ENCODE results near the gene NOP56.
A peak's percentile ranks its signal among the peaks of the same experiment; 100 is the strongest.

The NOP56 gene

DNA sequence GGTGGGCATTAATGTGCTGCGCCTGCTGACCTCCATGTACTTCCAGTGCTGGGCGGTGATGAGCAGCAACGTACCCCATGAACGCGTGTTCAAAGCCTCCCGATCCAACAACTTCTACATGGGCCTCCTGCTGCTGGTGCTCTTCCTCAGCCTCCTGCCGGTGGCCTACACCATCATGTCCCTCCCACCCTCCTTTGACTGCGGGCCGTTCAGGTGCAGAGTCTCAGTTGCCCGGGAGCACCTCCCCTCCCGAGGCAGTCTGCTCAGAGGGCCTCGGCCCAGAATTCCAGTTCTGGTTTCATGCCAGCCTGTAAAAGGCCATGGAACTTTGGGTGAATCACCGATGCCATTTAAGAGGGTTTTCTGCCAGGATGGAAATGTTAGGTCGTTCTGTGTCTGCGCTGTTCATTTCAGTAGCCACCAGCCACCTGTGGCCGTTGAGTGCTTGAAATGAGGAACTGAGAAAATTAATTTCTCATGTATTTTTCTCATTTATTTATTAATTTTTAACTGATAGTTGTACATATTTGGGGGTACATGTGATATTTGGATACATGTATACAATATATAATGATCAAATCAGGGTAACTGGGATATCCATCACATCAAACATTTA lies 35.2 kb upstream of the NOP56 start:
- TF ChIP-seq, protein P1, sequence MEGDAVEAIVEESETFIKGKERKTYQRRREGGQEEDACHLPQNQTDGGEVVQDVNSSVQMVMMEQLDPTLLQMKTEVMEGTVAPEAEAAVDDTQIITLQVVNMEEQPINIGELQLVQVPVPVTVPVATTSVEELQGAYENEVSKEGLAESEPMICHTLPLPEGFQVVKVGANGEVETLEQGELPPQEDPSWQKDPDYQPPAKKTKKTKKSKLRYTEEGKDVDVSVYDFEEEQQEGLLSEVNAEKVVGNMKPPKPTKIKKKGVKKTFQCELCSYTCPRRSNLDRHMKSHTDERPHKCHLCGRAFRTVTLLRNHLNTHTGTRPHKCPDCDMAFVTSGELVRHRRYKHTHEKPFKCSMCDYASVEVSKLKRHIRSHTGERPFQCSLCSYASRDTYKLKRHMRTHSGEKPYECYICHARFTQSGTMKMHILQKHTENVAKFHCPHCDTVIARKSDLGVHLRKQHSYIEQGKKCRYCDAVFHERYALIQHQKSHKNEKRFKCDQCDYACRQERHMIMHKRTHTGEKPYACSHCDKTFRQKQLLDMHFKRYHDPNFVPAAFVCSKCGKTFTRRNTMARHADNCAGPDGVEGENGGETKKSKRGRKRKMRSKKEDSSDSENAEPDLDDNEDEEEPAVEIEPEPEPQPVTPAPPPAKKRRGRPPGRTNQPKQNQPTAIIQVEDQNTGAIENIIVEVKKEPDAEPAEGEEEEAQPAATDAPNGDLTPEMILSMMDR (IDR thresholded peaks at IDR 0.05; ENCODE audit: insufficient read depth, low read length): no peak
- TF ChIP-seq REST (IDR thresholded peaks at IDR 0.05; ENCODE audit: insufficient replicate concordance, low read depth): no peak
- no peak for TF ChIP-seq GABPA (IDR thresholded peaks at IDR 0.05; ENCODE audit: low read depth)
- 0 out of 2 replicates have a peak, but pooled peaks have one; percentile 10 for TF ChIP-seq SPI1 (IDR thresholded peaks at IDR 0.05; ENCODE audit: borderline replicate concordance, low read depth)
- no peak for TF ChIP-seq POLR2AphosphoS5 (IDR thresholded peaks at IDR 0.05; ENCODE audit: low read depth)
- Histone ChIP-seq H3K4me3 (replicated peaks; ENCODE audit: insufficient read depth, low read length) (no peak overlapping the region), H3K27me3 (ENCODE audit: insufficient read depth, poor library complexity, severe bottlenecking) (peaks cover 4% of the 10 kb centered on the region), H3K27ac (replicated peaks) (no peak overlapping the region)
- no peak for DNase-seq (ENCODE audit: low read depth in 1 of 2, low spot score in 1 of 2)

GRCh38 chr20:2618815-2619214 lies 33.6 kb upstream of the NOP56 start:
- no peaks in the 10 kb centered on the region for H3K27me3 ChIP-seq (ENCODE audit: insufficient read depth, poor library complexity, severe bottlenecking)
- no peak for TF ChIP-seq GABPA (IDR thresholded peaks at IDR 0.05; ENCODE audit: low read depth)
- TF ChIP-seq POLR2AphosphoS5 (IDR thresholded peaks at IDR 0.05; ENCODE audit: low read depth): no peak
- no peak overlapping the region for H3K4me3 ChIP-seq (replicated peaks; ENCODE audit: insufficient read depth, low read length)
- H3K27ac ChIP-seq (replicated peaks): no peak overlapping the region
- no peak for DNase-seq (ENCODE audit: low read depth in 1 of 2, low spot score in 1 of 2)

DNA sequence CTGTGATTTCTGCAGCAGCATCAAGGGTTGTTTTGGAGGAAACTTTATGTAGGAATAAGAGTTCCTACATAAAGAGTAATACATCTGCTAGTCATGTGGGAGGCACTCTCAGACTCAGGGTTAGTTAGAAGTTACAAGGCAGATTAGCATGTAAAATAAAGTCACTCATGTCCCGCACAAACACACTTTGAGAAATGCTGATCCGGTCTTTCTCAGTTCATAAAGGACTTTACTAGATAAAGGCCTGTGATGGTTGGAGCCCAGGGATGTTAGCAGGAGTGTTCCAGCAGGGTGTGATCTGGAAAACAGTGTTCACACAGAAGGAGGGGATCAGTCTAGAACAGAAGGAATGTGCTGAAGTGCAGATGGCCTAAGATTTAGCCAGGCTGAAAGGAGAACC lies 33.1 kb upstream of the NOP56 start:
- no peak for DNase-seq (ENCODE audit: low read depth in 1 of 2, low spot score in 1 of 2)
- Histone ChIP-seq H3K27ac (replicated peaks) (no peak overlapping the region), H3K27me3 (ENCODE audit: insufficient read depth, poor library complexity, severe bottlenecking) (no peaks in the 10 kb centered on the region), H3K4me3 (replicated peaks; ENCODE audit: insufficient read depth, low read length) (no peak overlapping the region)
- no peak for TF ChIP-seq POLR2AphosphoS5 (IDR thresholded peaks at IDR 0.05; ENCODE audit: low read depth)
- TF ChIP-seq SPI1 (IDR thresholded peaks at IDR 0.05; ENCODE audit: borderline replicate concordance, low read depth): no peak
- no peak for TF ChIP-seq GABPA (IDR thresholded peaks at IDR 0.05; ENCODE audit: low read depth)
- TF ChIP-seq, protein P1 (IDR thresholded peaks at IDR 0.05; ENCODE audit: insufficient read depth, low read length): no peak
- no peak for TF ChIP-seq REST (IDR thresholded peaks at IDR 0.05; ENCODE audit: insufficient replicate concordance, low read depth)

DNA sequence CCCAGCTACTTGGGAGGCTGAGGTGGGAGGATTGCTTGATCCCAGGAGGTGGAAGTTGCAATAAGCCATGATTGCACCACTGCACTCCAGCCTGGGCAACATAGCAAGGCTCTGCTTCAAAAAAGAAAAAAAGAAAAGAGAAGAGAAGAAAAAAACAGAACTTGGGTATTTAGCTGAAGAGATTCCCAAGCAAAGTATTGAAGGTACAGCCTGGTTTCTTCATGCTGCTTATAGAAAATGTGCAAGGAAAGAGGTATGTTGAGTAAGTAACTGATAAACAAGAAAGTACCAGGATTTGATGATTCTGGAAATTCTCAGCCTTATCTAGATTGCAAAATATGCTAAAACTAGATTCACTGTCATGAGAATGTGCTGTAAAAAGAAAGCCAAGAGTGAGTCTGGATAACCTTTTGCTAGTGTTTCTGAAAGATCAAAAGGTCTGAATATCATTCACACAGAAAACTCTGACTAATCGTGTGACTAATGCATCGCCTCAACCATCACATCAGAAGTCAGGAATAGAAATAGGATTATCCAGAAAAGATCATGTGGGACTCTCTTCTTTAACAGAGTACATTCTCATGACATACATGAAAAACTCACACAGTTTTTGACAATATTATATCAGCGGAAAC lies 32.4 kb upstream of the NOP56 start:
- no peak overlapping the region for H3K27ac ChIP-seq (replicated peaks)

More for the DNA sequence above, 32.4 kb upstream of the NOP56 start:
- Histone ChIP-seq H3K27me3 (ENCODE audit: insufficient read depth, poor library complexity, severe bottlenecking) (no peaks in the 10 kb centered on the region), H3K4me3 (replicated peaks; ENCODE audit: insufficient read depth, low read length) (no peak overlapping the region)
- TF ChIP-seq GABPA (IDR thresholded peaks at IDR 0.05; ENCODE audit: low read depth): no peak
- TF ChIP-seq, protein P1 (IDR thresholded peaks at IDR 0.05; ENCODE audit: insufficient read depth, low read length): no peak
- no peak for TF ChIP-seq SPI1 (IDR thresholded peaks at IDR 0.05; ENCODE audit: borderline replicate concordance, low read depth)
- no peak for TF ChIP-seq POLR2AphosphoS5 (IDR thresholded peaks at IDR 0.05; ENCODE audit: low read depth)
- TF ChIP-seq REST (IDR thresholded peaks at IDR 0.05; ENCODE audit: insufficient replicate concordance, low read depth): no peak
- DNase-seq (ENCODE audit: low read depth in 1 of 2, low spot score in 1 of 2): no peak
